ENCODE data around the gene RETSAT. TPM values are rescaled to one million over a fixed set of nuclear protein-coding genes. Genes with fewer than 3 reads are reported as not detected.

Gene RETSAT
- total and polyA plus RNA-seq, 2 of the 13 experiments (the other 11 are each of a cell fraction or from before 2014, with no cell fraction given) = 46.7 to 61.0 TPM

DNA sequence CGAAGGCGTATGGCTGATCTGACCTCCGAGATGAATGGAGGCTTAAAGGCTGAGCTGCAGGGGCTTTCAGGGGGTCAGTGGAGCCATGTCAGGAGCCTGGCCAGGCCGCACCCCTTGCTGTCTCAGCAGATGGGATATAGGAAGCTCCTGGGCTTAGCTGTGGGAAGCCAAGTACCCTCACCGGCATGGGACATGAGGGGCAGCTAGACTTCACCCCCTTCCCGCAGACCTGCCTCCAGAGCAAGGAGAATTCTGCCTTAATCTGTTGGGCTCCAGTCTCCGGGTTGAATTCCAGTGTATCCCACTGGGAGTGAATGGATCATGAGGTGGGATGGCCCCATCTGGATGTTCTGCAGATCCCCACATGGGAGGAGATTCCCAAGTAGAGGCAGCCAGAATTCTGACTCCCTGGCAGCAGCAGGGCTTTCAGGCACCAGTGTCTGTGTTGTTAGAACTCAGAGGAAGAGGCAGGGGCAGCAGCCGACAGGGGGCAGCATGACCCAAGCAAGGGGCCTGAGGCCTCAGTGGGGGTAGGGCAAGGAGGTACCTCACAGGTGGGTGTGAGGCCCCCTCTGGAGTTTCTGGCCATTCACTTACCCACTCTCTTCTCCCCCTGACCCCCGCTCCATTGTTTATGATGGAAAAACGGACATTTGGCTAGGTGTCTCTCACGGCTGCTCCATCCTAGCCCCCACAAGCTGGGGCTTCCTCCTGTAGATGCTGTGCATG is 36.8 kb upstream of the RETSAT start (continued):
- TF ChIP-seq MIXL1 (CRISPR knock-in tag; IDR thresholded peaks at IDR 0.05) (0 out of 2 replicates have a peak, but pooled peaks have one; percentile 37), SALL2 (CRISPR knock-in tag; IDR thresholded peaks at IDR 0.05) (0 out of 2 replicates have a peak, but pooled peaks have one; percentile 69), RXRB (CRISPR knock-in tag; IDR thresholded peaks at IDR 0.05; ENCODE audit: borderline replicate concordance) (peak; percentile 46; the same call in 1 of the 2 replicates), NKX3-1 (CRISPR knock-in tag; IDR thresholded peaks at IDR 0.05) (no peak), ZFY (CRISPR knock-in tag; IDR thresholded peaks at IDR 0.05) (peak; percentile 55; the same call in 1 of the 2 replicates), PRPF4 (IDR thresholded peaks at IDR 0.05; ENCODE audit: low read depth, low read length, poor library complexity, severe bottlenecking) (peak; percentile 46), CHD4 (IDR thresholded peaks at IDR 0.05; ENCODE audit: borderline replicate concordance, low read length) (no peak), ZNF879 (CRISPR knock-in tag; IDR thresholded peaks at IDR 0.05) (no peak), ZFX (CRISPR knock-in tag; IDR thresholded peaks at IDR 0.05; ENCODE audit: low read depth) (peak; percentile 64; the same call in 1 of the 2 replicates), ZNF34 (CRISPR knock-in tag; IDR thresholded peaks at IDR 0.05; ENCODE audit: borderline replicate concordance) (no peak), ZNF607 (CRISPR knock-in tag; IDR thresholded peaks at IDR 0.05; ENCODE audit: borderline replicate concordance) (no peak), ZNF782 (CRISPR knock-in tag; IDR thresholded peaks at IDR 0.05; ENCODE audit: borderline replicate concordance) (0 out of 2 replicates have a peak, but pooled peaks have one; percentile 36), MEIS2 (CRISPR knock-in tag; IDR thresholded peaks at IDR 0.05) (0 out of 2 replicates have a peak, but pooled peaks have one; percentile 32), KAT2B (IDR thresholded peaks at IDR 0.05; ENCODE audit: borderline replicate concordance, low read depth, low read length) (no peak), KDM2A (CRISPR knock-in tag; IDR thresholded peaks at IDR 0.05; ENCODE audit: borderline replicate concordance, low read depth) (peak; percentile 63; the same call in 1 of the 2 replicates), ZNF775 (CRISPR knock-in tag; IDR thresholded peaks at IDR 0.05; ENCODE audit: borderline replicate concordance) (no peak), YEATS2 (CRISPR knock-in tag; IDR thresholded peaks at IDR 0.05; ENCODE audit: borderline replicate concordance) (no peak), TBL1XR1 (IDR thresholded peaks at IDR 0.05; ENCODE audit: borderline replicate concordance, low read length, partially characterized antibody) (no peak), ZNF274 (CRISPR knock-in tag; IDR thresholded peaks at IDR 0.05) (no peak), KDM5A (IDR thresholded peaks at IDR 0.05; ENCODE audit: borderline replicate concordance, low read length) (no peak), GABPB1 (CRISPR knock-in tag; IDR thresholded peaks at IDR 0.05) (peak; percentile 42; the same call in 1 of the 2 replicates), FOXA1 (IDR thresholded peaks at IDR 0.05) (no peak), FOXA1 (CRISPR knock-in tag; IDR thresholded peaks at IDR 0.05) (peak; percentile 37; the same call in 1 of the 2 replicates), ZBTB8A (CRISPR knock-in tag; IDR thresholded peaks at IDR 0.05; ENCODE audit: borderline replicate concordance, low read depth) (no peak)
- TF ChIP-seq, protein P1, sequence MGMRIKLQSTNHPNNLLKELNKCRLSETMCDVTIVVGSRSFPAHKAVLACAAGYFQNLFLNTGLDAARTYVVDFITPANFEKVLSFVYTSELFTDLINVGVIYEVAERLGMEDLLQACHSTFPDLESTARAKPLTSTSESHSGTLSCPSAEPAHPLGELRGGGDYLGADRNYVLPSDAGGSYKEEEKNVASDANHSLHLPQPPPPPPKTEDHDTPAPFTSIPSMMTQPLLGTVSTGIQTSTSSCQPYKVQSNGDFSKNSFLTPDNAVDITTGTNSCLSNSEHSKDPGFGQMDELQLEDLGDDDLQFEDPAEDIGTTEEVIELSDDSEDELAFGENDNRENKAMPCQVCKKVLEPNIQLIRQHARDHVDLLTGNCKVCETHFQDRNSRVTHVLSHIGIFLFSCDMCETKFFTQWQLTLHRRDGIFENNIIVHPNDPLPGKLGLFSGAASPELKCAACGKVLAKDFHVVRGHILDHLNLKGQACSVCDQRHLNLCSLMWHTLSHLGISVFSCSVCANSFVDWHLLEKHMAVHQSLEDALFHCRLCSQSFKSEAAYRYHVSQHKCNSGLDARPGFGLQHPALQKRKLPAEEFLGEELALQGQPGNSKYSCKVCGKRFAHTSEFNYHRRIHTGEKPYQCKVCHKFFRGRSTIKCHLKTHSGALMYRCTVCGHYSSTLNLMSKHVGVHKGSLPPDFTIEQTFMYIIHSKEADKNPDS (CRISPR knock-in tag; IDR thresholded peaks at IDR 0.05) = 0 out of 2 replicates have a peak, but pooled peaks have one; percentile 28
- TF ChIP-seq, protein P2, sequence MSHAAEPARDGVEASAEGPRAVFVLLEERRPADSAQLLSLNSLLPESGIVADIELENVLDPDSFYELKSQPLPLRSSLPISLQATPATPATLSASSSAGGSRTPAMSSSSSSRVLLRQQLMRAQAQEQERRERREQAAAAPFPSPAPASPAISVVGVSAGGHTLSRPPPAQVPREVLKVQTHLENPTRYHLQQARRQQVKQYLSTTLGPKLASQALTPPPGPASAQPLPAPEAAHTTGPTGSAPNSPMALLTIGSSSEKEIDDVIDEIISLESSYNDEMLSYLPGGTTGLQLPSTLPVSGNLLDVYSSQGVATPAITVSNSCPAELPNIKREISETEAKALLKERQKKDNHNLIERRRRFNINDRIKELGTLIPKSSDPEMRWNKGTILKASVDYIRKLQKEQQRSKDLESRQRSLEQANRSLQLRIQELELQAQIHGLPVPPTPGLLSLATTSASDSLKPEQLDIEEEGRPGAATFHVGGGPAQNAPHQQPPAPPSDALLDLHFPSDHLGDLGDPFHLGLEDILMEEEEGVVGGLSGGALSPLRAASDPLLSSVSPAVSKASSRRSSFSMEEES (CRISPR knock-in tag; IDR thresholded peaks at IDR 0.05) = no peak
- TF ChIP-seq, protein P3, sequence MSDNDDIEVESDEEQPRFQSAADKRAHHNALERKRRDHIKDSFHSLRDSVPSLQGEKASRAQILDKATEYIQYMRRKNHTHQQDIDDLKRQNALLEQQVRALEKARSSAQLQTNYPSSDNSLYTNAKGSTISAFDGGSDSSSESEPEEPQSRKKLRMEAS (IDR thresholded peaks at IDR 0.05) = peak; percentile 39; the same call in 1 of the 2 replicates

Measured in HepG2 (cell line).